Keratinocyte (primary cell): ENCODE results near the gene CIB1. TPM values are rescaled to one million over a fixed set of nuclear protein-coding genes. Genes with fewer than 3 reads are reported as not detected.
A peak's percentile ranks its signal among the peaks of the same experiment; 100 is the strongest.

Experiments
- DNase-seq: peaks from one replicate; pipeline ENCODE4 v3.0.0-alpha.2; 2011; ENCODE audit warnings: low read depth, missing footprints, low spot score
- FAIRE-seq: peaks from 2 replicates; lab custom pipeline; 2011; peaks lifted over from hg19 to GRCh38; lab: Jason Lieb, UNC
- H2AFZ ChIP-seq: 2 replicates; pipeline ENCODE4 v1.6.0; 2012; ENCODE audit warnings: low read length, control low read depth, inconsistent platforms; ENCODE audit not compliant: control insufficient read depth
- H3K27ac ChIP-seq: 2 replicates; pipeline ENCODE4 v1.5.1; 2011; ENCODE audit warnings: low read length; ENCODE audit not compliant: control insufficient read depth, insufficient read depth
- H3K27me3 ChIP-seq: 3 replicates; pipeline ENCODE4 v1.6.0; 2011; ENCODE audit warnings: low read length; ENCODE audit not compliant: control insufficient read depth, insufficient read depth; ENCODE audit errors: extremely low read depth
- H3K36me3 ChIP-seq, 2 experiments: 2 replicates in 1 of 2; 3 replicates in 1 of 2; pipeline ENCODE4 v1.5.1; 2011; ENCODE audit warnings: low read length in 2 of 2, mild to moderate bottlenecking in 1 of 2; ENCODE audit not compliant: control insufficient read depth in 2 of 2, insufficient read depth in 2 of 2; ENCODE audit errors: extremely low read depth in 1 of 2
- H3K4me1 ChIP-seq: 3 replicates; pipeline ENCODE4 v1.5.1; 2011; ENCODE audit warnings: low read length; ENCODE audit not compliant: control insufficient read depth, insufficient read depth; ENCODE audit errors: extremely low read depth
- H3K4me2 ChIP-seq: 3 replicates; pipeline ENCODE4 v1.6.0; 2011; ENCODE audit warnings: low read depth, low read length; ENCODE audit not compliant: control insufficient read depth, insufficient read depth; ENCODE audit errors: extremely low read depth
- H3K4me3 ChIP-seq, 3 experiments: fragments of 200-600 bp in 1 of 3; sonication (generic) in 1 of 3; 2 replicates in 2 of 3; 3 replicates in 1 of 3; pipeline ENCODE4 v1.5.1; 2011 to 2016; ENCODE audit warnings: low read length in 3 of 3, mild to moderate bottlenecking in 3 of 3, control low read depth in 2 of 3, inconsistent platforms in 1 of 3, low read depth in 1 of 3, mixed read lengths in 1 of 3, mixed run types in 1 of 3, moderate library complexity in 1 of 3; ENCODE audit not compliant: control insufficient read depth in 2 of 3, insufficient read depth in 2 of 3; ENCODE audit errors: extremely low read depth in 1 of 3
- H3K79me2 ChIP-seq: 2 replicates; pipeline ENCODE4 v1.6.0; 2012; ENCODE audit warnings: low read length; ENCODE audit not compliant: control insufficient read depth, insufficient read depth
- H3K9ac ChIP-seq: 3 replicates; pipeline ENCODE4 v1.6.0; 2011; ENCODE audit warnings: low read length; ENCODE audit not compliant: control insufficient read depth, insufficient read depth; ENCODE audit errors: extremely low read depth
- H3K9me1 ChIP-seq: 3 replicates; pipeline ENCODE4 v1.6.0; 2011; ENCODE audit warnings: low read length; ENCODE audit not compliant: control insufficient read depth, insufficient read depth; ENCODE audit errors: extremely low read depth
- H3K9me3 ChIP-seq: 2 replicates; pipeline ENCODE4 v1.5.1; 2012; ENCODE audit warnings: low read depth, low read length; ENCODE audit not compliant: control insufficient read depth
- H4K20me1 ChIP-seq: 3 replicates; pipeline ENCODE4 v1.6.0; 2011; ENCODE audit warnings: low read length; ENCODE audit not compliant: control insufficient read depth, insufficient read depth; ENCODE audit errors: extremely low read depth
- EZH2 ChIP-seq: IDR thresholded peaks from one replicate; pipeline ENCODE4 v1.6.1; 2012; ENCODE audit warnings: inconsistent platforms, mild to moderate bottlenecking, low read length, moderate library complexity
- dilution Hi-C: fragments of 300-500 bp; cut with MboI; formaldehyde crosslinking; loops from one replicate; pipeline ENCODE4 v1.7.0; 2020; ENCODE audit warnings: low sequenced_read_pairs; ENCODE audit not compliant: extremely low pct_ligation_motif_present
- polyA plus RNA-seq, 5 experiments: library from polyadenylated mRNA; depleted of rRNA in 3 of 5; stranded (reverse) in 3 of 5; stranded (forward) in 1 of 5; unstranded in 1 of 5; fragments of >200 nt; gene quantifications; 1 replicate in 1 of 5; 2 replicates in 3 of 5; 3 replicates in 1 of 5; pipeline versions ENCODE4 v1.2.1 to v1.2.3, GENCODE V29; 2011 to 2012; ENCODE audit warnings: missing spikeins in 2 of 5, low read depth in 1 of 5, low replicate concordance in 1 of 5
- TF ChIP-seq, protein P1 (sequence below), 3 experiments: IDR thresholded peaks in 1 of 3; conservative IDR thresholded peaks in 1 of 3; optimal IDR thresholded peaks in 1 of 3; 2 replicates in 2 of 3; 3 replicates in 1 of 3; pipeline versions ENCODE3 to v1.5.1; 2011; ENCODE audit warnings: low read length in 3 of 3, mild to moderate bottlenecking in 3 of 3, moderate library complexity in 2 of 3, control low read depth in 1 of 3, inconsistent platforms in 1 of 3; ENCODE audit not compliant: insufficient read depth in 2 of 3; ENCODE audit errors: extremely low read depth in 1 of 3

CIB1 gene
- polyA plus RNA-seq, 1 donor (not counting 4 experiments of a cell fraction or from before 2014, with no cell fraction given), result 70.9 TPM

DNA sequence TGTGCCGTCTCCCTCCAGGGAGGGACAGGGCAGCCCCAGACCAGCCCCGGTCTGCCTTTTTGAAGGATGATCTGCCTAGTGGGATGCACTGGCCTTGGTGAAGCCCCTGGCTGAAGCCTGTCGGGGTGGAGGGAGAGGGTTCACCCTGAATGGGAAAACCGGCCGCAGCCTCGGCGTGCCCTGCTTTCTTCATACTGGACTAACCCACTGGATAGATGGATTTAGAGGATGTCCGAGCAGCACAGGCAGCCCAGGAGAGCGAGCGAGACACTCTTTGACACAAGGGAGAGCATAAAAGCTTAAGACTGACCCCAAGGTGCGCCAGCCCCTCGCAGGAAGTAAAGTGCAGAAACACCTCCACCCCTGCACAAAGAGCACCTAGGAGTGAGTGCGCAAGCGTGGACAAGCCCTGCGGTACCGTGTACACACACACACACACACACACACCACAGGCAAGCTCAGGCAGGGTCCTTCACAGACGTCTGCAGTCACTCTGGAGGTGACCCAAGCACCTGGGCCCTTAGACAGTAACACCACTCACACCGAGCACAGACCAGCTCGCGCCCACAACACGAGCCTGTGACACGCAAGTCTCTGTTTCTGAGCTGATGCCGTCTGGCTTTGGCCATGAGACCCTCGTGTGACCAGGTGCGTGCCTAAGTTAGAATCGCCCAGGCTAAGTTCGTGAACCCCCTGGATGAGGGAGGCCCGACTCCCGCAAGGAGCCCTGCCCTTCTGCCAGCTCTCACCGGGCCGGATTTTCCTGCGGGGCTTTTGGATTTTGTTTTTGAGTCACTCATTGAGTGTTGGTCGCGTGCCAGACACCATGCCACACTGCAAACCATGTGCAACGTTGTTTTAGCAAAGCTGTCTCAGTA lies 21.3 kb downstream of the CIB1 start:
- H3K4me2 ChIP-seq, result peak overlapping the region; percentile 91
- H3K27me3 ChIP-seq, result no peaks in the 10 kb centered on the region
- H4K20me1 ChIP-seq, result no peaks in the 10 kb centered on the region
- FAIRE-seq (peak; percentile 92), DNase-seq (peak; percentile 94)
- peak overlapping the region; percentile 98 for H3K27ac ChIP-seq
- peak overlapping the region; percentile 51 for H2AFZ ChIP-seq
- dilution Hi-C loops, result no loop called here
- H3K4me3 ChIP-seq, result peak overlapping the region in 2 of 3 experiments; percentile 57 to 60
- peaks cover 66% of the 10 kb centered on the region for H3K4me1 ChIP-seq
- peaks cover under 1% of the 10 kb centered on the region for H3K9me1 ChIP-seq
- TF ChIP-seq, protein P1, sequence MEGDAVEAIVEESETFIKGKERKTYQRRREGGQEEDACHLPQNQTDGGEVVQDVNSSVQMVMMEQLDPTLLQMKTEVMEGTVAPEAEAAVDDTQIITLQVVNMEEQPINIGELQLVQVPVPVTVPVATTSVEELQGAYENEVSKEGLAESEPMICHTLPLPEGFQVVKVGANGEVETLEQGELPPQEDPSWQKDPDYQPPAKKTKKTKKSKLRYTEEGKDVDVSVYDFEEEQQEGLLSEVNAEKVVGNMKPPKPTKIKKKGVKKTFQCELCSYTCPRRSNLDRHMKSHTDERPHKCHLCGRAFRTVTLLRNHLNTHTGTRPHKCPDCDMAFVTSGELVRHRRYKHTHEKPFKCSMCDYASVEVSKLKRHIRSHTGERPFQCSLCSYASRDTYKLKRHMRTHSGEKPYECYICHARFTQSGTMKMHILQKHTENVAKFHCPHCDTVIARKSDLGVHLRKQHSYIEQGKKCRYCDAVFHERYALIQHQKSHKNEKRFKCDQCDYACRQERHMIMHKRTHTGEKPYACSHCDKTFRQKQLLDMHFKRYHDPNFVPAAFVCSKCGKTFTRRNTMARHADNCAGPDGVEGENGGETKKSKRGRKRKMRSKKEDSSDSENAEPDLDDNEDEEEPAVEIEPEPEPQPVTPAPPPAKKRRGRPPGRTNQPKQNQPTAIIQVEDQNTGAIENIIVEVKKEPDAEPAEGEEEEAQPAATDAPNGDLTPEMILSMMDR (optimal IDR thresholded peaks at IDR 0.05 in 1 of 3, IDR thresholded peaks at IDR 0.05 in 1 of 3, conservative IDR thresholded peaks at IDR 0.05 in 1 of 3; ENCODE audit: extremely low read depth in 1 of 3, insufficient read depth in 2 of 3, low read length in 3 of 3), result no peak
- peaks cover 4 to 53% of the 10 kb centered on the region in 2 experiments for H3K36me3 ChIP-seq
- peaks cover 74% of the 10 kb centered on the region for H3K79me2 ChIP-seq
- H3K9me3 ChIP-seq, result no peaks in the 10 kb centered on the region
- H3K9ac ChIP-seq, result peak overlapping the region; percentile 88

DNA sequence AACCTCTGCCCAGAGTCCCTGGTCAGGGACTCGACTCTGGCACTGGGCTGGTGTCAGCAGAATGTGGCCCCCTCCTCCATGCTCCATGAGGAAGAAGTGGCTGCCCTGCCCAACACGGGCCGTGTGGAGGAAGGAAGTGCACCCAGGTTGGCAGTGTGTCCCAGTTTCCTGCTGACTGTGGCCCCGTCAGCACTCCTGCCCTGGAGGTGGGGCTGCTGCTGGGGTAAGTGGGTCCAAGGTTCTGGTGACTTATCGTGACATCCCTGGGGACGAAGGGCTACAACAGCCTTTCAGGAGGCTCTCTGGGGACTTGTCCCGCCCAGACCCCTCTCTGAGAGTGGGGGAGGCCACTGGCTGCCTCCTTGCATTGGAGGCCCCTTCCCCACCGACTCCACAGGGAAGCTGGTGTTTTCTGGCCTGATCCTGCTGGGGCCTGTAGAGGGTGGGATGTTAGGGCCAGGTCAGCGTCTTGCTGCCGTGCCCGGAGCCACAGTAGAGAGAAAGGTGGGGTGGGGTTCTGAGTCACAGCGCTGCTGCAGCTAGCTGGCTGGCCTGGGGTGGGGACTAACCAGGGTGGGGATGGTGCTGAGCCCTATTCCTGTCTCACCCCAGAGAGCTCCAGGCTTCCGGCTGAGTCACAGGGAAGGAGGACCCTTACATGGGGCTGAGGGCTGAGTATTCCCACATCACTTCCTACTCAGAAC lies 22.1 kb downstream of the CIB1 start:
- H4K20me1 ChIP-seq, result no peaks in the 10 kb centered on the region
- DNase-seq (peak; percentile 96), FAIRE-seq (peak; percentile 70)
- TF ChIP-seq, protein P1 (optimal IDR thresholded peaks at IDR 0.05 in 1 of 3, IDR thresholded peaks at IDR 0.05 in 1 of 3, conservative IDR thresholded peaks at IDR 0.05 in 1 of 3; ENCODE audit: extremely low read depth in 1 of 3, insufficient read depth in 2 of 3, low read length in 3 of 3), result no peak
- TF ChIP-seq EZH2, result no peak
- dilution Hi-C loops, result no loop called here
- H3K27ac ChIP-seq, result peak overlapping the region; percentile 98
- H3K4me2 ChIP-seq, result peak overlapping the region; percentile 91
- H2AFZ ChIP-seq, result no peak overlapping the region
- H3K9me3 ChIP-seq, result no peaks in the 10 kb centered on the region
- H3K4me1 ChIP-seq, result peaks cover 63% of the 10 kb centered on the region
- H3K27me3 ChIP-seq, result no peaks in the 10 kb centered on the region
- peaks cover 75% of the 10 kb centered on the region for H3K79me2 ChIP-seq
- H3K36me3 ChIP-seq, result peaks cover 8 to 57% of the 10 kb centered on the region in 2 experiments
- peak overlapping the region in 2 of 3 experiments; percentile 57 to 60 for H3K4me3 ChIP-seq
- H3K9ac ChIP-seq, result peak overlapping the region; percentile 88
- no peaks in the 10 kb centered on the region for H3K9me1 ChIP-seq
